Spleen (tissue), 7 donors: ENCODE measurements around the gene LTBP2.

Experiments
- POLR2A ChIP-seq, 3 donors: fragments of 450-650 bp; IDR thresholded peaks; one replicate each; pipeline ENCODE4 v1.5.1; 2017; ENCODE audit warnings: antibody characterized with exemption in 3 of 3, mild to moderate bottlenecking in 1 of 3
- TF ChIP-seq, protein P1 (sequence below), 11 experiments: fragments of 200-600 bp in 7 of 11; fragments of 450-650 bp in 4 of 11; sonication (generic) in 4 of 11; IDR thresholded peaks in 8 of 11; conservative IDR thresholded peaks in 3 of 11; 1 replicate in 7 of 11; 2 replicates in 4 of 11; pipeline versions ENCODE4 v1.4.0 to v1.8.0; 2016 to 2021; ENCODE audit warnings: antibody characterized with exemption in 11 of 11, inconsistent platforms in 4 of 11, mild to moderate bottlenecking in 1 of 11
- donor health status: DM: no; HTN: no; CAD: no; lungs with moderate emphysema.
- donor health status: DM: no; HTN: no; CAD: no.
- donor health status: DM: no; HTN: no; CAD: no.

DNA sequence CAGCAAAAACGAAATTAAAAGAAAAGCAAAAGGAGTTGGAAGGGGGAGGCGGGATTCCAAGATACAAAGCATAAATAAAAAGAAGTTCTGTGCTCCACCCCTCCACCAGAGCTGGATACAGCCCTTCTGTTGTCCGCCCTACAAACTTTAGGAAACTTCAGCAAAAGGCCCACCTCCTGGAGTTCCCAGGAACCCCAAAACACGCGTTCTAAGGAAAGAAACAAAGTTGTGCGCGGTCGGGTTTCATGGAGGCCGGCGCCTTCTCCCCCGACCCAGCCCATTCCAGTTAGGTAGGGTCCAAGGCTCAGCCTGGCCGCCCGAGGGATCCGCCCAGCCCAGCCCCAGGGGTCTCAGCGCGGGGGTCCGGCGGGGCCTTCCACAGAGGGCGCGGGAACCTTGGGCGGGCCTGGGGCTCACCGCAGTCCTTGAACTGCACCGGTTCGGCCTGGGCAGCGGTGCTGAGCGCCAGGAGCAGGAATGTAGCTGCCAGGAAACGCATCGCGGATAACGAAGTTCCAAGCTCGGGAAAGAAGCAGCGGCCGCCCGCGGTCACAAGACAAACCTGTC, 119.2 kb downstream of the LTBP2 start, which contains the start of gene NPC2:
- TF ChIP-seq, protein P1, sequence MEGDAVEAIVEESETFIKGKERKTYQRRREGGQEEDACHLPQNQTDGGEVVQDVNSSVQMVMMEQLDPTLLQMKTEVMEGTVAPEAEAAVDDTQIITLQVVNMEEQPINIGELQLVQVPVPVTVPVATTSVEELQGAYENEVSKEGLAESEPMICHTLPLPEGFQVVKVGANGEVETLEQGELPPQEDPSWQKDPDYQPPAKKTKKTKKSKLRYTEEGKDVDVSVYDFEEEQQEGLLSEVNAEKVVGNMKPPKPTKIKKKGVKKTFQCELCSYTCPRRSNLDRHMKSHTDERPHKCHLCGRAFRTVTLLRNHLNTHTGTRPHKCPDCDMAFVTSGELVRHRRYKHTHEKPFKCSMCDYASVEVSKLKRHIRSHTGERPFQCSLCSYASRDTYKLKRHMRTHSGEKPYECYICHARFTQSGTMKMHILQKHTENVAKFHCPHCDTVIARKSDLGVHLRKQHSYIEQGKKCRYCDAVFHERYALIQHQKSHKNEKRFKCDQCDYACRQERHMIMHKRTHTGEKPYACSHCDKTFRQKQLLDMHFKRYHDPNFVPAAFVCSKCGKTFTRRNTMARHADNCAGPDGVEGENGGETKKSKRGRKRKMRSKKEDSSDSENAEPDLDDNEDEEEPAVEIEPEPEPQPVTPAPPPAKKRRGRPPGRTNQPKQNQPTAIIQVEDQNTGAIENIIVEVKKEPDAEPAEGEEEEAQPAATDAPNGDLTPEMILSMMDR (IDR thresholded peaks at IDR 0.05 in 8 of 11, conservative IDR thresholded peaks at IDR 0.05 in 3 of 11), result no peak
- TF ChIP-seq POLR2A (IDR thresholded peaks at IDR 0.05), result no peak
